Adrenal gland (tissue), 5 donors: Measurements from ENCODE around the gene SORD.
"Not testable (repeated sequence)": the region's sequence is repeated elsewhere in the genome, so short reads cannot be mapped to it uniquely, and the experiment has no call there.

Experiments used
- POLR2A ChIP-seq, 2 donors: fragments of 450-650 bp; IDR thresholded peaks; one replicate each; pipeline ENCODE4 v1.6.1; 2017; ENCODE audit warnings: antibody characterized with exemption in 2 of 2, mild to moderate bottlenecking in 2 of 2, moderate library complexity in 1 of 2
- TF ChIP-seq, protein P1 (sequence below), 6 experiments: fragments of 450-650 bp in 4 of 6; fragments of 200-600 bp in 2 of 6; sonication (generic) in 1 of 6; IDR thresholded peaks; 1 replicate in 5 of 6; 2 replicates in 1 of 6; pipeline versions ENCODE4 v1.5.1 to v1.8.0; 2016 to 2021; ENCODE audit warnings: antibody characterized with exemption in 6 of 6, mild to moderate bottlenecking in 2 of 6, moderate library complexity in 1 of 6
- donor health status: DM: no; HTN: no; CAD: no.

DNA sequence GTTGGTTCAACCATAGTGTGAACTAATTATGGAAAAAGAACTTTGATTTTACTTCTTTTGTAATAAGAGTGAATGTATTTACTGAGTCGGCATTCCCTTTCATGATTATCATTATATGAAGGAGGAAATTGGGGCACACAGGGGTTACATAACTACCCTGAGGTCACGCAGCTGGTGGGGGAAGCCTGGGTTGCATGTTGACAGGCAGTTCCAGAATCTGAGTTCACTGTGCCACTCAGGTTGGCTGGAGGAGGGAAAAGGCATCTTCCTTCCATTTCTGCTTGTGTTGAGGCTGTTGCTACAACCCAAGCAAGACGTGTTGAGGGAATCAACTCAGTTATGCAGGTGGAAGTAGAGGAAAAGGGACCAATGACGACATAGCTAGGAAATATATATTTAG lies 11.1 kb downstream of the SORD start:
- TF ChIP-seq, protein P1, sequence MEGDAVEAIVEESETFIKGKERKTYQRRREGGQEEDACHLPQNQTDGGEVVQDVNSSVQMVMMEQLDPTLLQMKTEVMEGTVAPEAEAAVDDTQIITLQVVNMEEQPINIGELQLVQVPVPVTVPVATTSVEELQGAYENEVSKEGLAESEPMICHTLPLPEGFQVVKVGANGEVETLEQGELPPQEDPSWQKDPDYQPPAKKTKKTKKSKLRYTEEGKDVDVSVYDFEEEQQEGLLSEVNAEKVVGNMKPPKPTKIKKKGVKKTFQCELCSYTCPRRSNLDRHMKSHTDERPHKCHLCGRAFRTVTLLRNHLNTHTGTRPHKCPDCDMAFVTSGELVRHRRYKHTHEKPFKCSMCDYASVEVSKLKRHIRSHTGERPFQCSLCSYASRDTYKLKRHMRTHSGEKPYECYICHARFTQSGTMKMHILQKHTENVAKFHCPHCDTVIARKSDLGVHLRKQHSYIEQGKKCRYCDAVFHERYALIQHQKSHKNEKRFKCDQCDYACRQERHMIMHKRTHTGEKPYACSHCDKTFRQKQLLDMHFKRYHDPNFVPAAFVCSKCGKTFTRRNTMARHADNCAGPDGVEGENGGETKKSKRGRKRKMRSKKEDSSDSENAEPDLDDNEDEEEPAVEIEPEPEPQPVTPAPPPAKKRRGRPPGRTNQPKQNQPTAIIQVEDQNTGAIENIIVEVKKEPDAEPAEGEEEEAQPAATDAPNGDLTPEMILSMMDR (IDR thresholded peaks at IDR 0.05) = not testable (repeated sequence)
- TF ChIP-seq POLR2A (IDR thresholded peaks at IDR 0.05) = not testable (repeated sequence)
